HG03342 (cell line): ENCODE measurements around the gene ZEB2.

Experiments used
- ATAC-seq: cut with Tn5 transposase; IDR thresholded peaks from one replicate; pipeline ENCODE4 v1.9.1; 2021; ENCODE audit warnings: mild to moderate bottlenecking, moderate library complexity; ENCODE audit not compliant: unreplicated experiment

The ZEB2 gene

DNA sequence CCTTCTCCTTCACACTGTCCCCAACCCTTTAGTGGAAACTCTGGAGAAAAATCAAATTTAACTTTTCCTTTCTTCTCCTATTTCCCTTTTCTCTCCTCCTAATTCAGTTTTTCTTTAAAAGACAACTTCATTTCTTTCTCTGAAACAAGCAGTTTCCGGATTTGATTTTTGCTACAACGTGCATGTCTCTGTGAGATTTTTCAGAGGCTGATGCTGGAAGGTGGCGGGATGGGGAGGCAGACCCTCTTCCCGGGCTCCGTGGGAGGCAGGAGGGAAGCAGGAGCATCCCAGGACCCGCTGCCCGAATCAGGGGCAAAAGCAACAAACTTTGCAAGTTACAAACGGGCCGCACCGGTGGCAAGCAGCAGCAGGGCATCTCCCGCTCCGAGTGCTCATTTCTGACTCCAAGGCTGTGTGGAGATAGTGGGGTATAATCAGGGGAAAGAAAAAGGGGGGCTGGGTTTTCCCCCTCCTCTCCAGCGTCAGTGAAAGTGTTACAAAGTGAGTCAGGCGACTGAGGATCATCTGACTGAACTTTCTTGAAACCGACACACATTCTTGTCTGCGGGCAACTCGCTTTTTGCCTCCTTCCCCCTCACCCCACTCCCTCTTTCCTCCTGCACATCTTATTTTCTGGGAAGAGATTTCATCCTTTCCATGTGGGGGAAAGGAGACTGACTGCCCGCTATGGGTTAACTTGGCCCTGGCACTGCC lies 6.4 kb downstream of the ZEB2 start:
- no peak for ATAC-seq

- ATAC-seq = no peak
These were observed 7.0 kb downstream of the ZEB2 start for GRCh38 chr2:144512891-144513351.

DNA sequence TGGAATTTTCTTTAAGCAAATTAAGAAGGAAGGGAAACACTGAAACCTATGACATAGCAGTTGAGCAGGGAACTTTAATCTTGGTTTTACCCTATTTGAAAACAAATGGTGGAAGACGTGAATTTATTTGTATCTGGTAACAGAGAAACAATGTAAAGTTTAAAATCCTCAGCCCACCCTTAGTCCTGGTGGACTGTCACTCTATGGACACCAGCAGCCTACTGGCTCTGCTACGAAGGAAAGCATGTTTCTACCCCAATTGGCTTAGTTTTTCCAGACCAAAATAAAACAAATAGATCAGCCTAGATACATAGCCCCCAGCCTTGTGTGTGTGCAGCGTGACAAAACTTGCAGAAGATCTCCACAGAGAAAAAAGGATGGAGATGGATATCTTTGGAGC lies 7.4 kb downstream of the ZEB2 start:
- no peak for ATAC-seq

GRCh38 chr2:144511937-144512336 lies 8.0 kb downstream of the ZEB2 start:
- no peak for ATAC-seq

DNA sequence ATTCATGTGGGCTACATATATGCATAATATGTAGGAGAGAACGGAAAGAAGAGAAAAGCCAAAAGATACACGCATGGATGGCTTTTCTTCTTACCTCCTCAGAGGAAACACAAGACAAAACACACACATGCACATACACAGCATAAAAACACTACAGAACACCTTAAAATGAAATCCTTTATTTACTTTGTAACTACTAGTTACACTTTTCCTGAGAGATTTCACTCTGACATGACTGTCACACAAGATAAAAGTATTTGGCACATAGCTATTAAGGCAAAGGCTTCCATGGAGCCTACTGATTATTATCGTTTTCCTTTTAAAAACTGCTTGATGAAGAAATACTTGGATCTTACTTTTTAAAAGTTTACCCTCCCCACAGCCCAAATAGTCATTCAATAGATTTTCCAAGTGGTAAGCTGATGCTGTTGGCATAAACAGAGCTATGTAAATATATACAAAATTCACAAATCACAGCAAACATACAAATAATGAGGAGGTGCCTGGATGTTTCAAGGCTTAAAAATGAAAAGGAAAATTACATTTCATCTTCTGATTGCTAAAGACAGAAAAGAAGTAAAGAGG lies 8.6 kb downstream of the ZEB2 start:
- ATAC-seq = no peak

DNA sequence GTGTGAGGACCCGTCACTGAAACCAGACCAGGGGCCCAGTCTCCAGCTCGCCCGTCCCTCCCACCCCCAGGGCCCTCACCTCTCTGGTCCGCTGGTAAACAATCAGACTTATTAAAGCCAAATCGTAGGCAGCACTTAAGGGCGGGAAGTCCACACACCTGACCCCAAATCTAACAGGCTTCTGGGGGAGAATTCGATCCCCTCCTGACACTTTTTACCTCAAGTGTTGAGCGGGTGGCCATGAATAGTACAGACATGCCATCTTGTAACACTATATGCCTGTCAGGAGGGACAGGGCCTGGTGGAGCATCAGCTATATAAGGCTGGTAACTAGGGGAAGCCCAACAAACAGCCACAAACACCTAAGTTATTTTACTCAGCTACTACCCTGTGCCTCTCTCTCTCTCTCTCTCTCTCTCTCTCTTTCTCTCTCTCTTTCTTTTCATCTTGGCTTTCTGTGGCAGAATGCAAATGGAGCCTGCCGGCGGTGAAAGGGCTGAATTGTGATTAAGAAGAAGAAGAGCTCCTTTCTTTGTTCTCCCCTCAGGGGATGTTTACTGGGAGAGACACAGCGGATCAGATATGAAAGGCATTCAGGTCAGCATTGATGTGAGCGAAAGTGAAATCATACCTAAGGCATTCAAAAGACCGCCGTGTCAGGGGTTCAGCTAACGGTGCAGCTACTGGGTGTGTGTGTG lies 9.5 kb downstream of the ZEB2 start:
- peak; percentile 67 for ATAC-seq

DNA sequence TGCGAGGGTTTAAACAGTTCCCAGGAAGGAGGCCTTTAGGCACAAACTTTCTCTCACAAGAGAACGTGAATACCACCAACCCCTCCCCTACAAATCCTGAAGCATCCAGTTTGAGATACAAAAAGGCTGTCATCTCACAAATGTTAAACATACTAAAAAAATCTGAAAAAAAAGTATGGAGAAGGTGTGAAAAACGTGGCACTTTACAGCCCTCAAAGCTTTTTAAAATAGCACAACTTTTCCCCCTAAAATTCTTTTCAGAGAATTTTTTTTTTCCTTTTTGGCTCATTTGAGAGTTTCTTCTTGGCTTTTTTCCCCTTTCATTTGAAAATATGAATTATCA lies 10.1 kb downstream of the ZEB2 start:
- ATAC-seq = no peak

- no peak for ATAC-seq
These were observed 10.7 kb downstream of the ZEB2 start for GRCh38 chr2:144509001-144509878.

DNA sequence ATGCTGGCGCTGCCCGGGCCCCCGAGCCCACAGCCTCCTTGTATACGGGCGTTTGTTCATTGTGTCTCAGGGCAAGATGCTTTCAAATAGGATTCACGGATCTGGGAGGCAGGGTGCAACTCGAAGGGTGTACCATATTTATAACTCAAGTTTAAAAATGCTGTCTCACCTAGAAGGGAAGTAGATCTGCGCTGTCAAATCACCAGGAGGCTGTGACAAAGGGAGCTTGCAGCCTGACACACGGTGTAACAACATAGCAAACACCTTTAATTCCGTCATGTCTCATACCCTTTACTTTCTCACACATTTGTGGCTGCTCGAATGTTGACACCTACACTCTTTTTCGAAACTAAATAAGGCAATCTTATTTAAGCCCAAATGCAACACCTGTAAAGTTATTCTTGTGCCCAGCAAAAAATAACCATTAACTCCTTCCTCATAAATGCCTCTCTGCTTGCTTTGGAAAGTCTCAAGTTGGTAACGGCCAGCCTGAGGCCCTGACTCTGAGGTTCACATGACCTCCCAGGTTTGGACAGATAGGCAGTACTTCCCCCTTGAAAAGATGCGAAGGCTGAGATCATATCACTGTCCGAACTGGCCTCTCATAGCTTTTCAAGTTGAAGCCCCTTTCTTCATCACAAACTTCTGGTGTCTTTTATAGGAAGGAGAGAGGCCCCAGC lies 11.6 kb downstream of the ZEB2 start:
- no peak for ATAC-seq

GRCh38 chr2:144507441-144508171 lies 12.3 kb downstream of the ZEB2 start:
- ATAC-seq = no peak

- ATAC-seq = no peak
These were observed 14.6 kb downstream of the ZEB2 start for GRCh38 chr2:144505245-144505831.

- no peak for ATAC-seq
These were observed 15.7 kb downstream of the ZEB2 start for GRCh38 chr2:144504218-144504641.

DNA sequence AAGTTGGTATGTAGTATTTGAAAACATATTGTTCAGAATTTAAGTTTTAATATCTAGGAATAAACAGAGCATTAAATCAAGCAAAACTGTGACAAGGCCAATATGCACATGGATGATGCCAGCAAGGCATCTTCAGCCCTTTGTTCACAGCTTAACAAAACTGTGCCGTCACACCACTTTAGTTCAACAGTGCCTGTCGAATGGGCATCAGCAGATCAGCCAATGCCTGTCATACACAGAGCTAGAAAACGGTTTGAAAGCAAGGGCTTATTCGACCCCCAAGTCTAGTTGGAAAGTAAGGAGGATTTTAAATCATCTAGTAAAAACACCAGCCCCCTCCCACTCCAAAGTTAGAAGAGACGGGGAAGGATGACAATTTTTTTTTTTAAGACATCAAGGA lies 16.7 kb downstream of the ZEB2 start:
- no peak for ATAC-seq

GRCh38 chr2:144502369-144502768 lies 17.6 kb downstream of the ZEB2 start:
- no peak for ATAC-seq

- ATAC-seq = no peak
These were observed 18.3 kb downstream of the ZEB2 start for GRCh38 chr2:144501627-144502026.

DNA sequence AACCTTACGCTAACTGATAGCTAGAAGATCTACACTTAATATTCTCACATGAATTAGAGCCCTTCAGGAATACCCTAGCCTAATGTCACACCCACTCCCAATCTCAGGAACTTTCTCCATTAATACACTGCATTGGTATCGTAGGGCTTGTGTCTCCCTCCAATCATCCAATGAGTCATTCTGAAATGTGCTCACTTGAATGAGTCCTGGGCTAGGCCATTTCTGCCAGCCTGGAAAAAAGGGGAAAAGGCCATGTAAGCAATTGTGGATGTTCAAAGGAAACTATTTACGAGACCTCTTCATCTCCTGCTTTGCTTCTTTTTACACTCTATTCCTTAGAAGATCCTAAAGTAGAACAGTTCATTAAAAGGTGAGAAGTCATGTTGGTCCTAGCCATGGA lies 18.8 kb downstream of the ZEB2 start:
- ATAC-seq = no peak

GRCh38 chr2:144500563-144500962 lies 19.4 kb downstream of the ZEB2 start:
- no peak for ATAC-seq

GRCh38 chr2:144498277-144498676 lies 21.6 kb downstream of the ZEB2 start:
- ATAC-seq = no peak

GRCh38 chr2:144496977-144497598 lies 22.8 kb downstream of the ZEB2 start:
- ATAC-seq = no peak
